ENCODE results near the gene CMIP. TPM values are rescaled to one million over a fixed set of nuclear protein-coding genes. Genes with fewer than 3 reads are reported as not detected.

CMIP gene
- total RNA-seq, 1 experiment from 2014 or later: 48.2 TPM

DNA sequence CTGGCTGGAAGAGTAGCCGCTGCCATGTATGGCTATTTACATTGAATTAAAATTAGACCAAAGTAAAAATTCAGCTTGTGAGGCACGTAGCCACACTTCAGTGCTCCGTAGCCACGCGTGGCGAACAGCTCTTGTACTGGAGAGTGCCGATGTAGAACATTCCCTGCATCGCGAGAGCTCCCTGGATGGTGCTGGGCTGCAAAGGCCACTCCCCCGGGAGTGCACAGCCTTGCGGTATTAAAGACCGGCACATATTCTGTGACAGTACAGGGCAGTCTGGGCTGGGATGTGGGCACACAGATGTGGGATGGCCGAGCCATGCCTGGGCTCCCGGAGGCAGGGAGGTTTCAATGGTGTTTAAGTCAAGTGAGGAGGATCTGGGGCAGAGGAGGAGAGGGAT, 102.2 kb downstream of the CMIP start:
- no peak overlapping the region for H3K18ac ChIP-seq (ENCODE audit: insufficient read length, low read depth, low read length)
- H2AK5ac ChIP-seq (ENCODE audit: insufficient read length, low read length): no peak overlapping the region
- H3K4me2 ChIP-seq (ENCODE audit: insufficient read depth, insufficient read length, low read length): no peak overlapping the region
- no peak overlapping the region for H3K56ac ChIP-seq (ENCODE audit: insufficient read length, low read depth, low read length)
- no peak overlapping the region for H3T11ph ChIP-seq (ENCODE audit: low read length)
- H3K4ac ChIP-seq (ENCODE audit: low read depth, low read length): no peak overlapping the region
- Mint-ChIP-seq H3K27me3 (ENCODE audit: low read depth) (no peaks in the 10 kb centered on the region), H3K4me3 (no peak overlapping the region), H3K4me1 (peaks cover 40 to 43% of the 10 kb centered on the region in 2 experiments), H3K36me3 (ENCODE audit: insufficient read depth in 1 of 3, low read depth in 3 of 3) (no peaks in the 10 kb centered on the region; a peak in 1 of 7 replicates), H3K27ac (peak overlapping the region in 2 of 3 experiments; percentile 59 to 63; a peak in 1 of 7 replicates), H3K9me3 (no peaks in the 10 kb centered on the region)
- H3K79me2 ChIP-seq (ENCODE audit: insufficient read depth, low read length): peaks cover 9% of the 10 kb centered on the region; the same call in 1 of the 2 replicates
- H3K79me1 ChIP-seq (ENCODE audit: insufficient read depth, low read depth, low read length, poor library complexity, severe bottlenecking): peaks cover under 1% of the 10 kb centered on the region
- no peaks in the 10 kb centered on the region for H3K27me3 ChIP-seq (ENCODE audit: insufficient read depth, low read length)
- no peak overlapping the region for H4K5ac ChIP-seq (ENCODE audit: insufficient read length, low read depth, low read length)
- no peak overlapping the region for H4K8ac ChIP-seq (replicated peaks; ENCODE audit: insufficient read length, low read depth, low read length)
- no peak overlapping the region for H4K91ac ChIP-seq (ENCODE audit: insufficient read length, low read depth, low read length)
- H3K9me3 ChIP-seq (ENCODE audit: control insufficient read depth, low read depth, low read length): no peaks in the 10 kb centered on the region
- no peak overlapping the region for H2BK15ac ChIP-seq (ENCODE audit: low read depth, low read length)
- no peaks in the 10 kb centered on the region for H4K20me1 ChIP-seq (ENCODE audit: control insufficient read depth, insufficient read depth, insufficient read length)
- no peak overlapping the region for H2AFZ ChIP-seq (ENCODE audit: low read length)
- H2BK5ac ChIP-seq (ENCODE audit: insufficient read length, low read length): no peak overlapping the region
- no peak overlapping the region for H3K23ac ChIP-seq (ENCODE audit: insufficient read length, low read depth, low read length)
- no CpG with 5 or more reads among the region's 14 CpGs for WGBS (ENCODE audit: extremely low coverage, insufficient read length, low lambda C conversion rate)
- H3K9ac ChIP-seq (ENCODE audit: extremely low read depth, insufficient read length, low read length): no peak overlapping the region
- no peak overlapping the region for H2BK20ac ChIP-seq (ENCODE audit: low read depth, low read length, poor library complexity, severe bottlenecking)
- H3K23me2 ChIP-seq (ENCODE audit: insufficient read length, low read depth, low read length, poor library complexity, severe bottlenecking): no peaks in the 10 kb centered on the region
- no peaks in the 10 kb centered on the region; the same call in 1 of the 2 replicates for H3K4me1 ChIP-seq (ENCODE audit: insufficient read depth, low read length)
- H3K27ac ChIP-seq (ENCODE audit: insufficient read length, low read depth, low read length): no peak overlapping the region
- DNase-seq: no peak
- H2BK120ac ChIP-seq (ENCODE audit: low read depth, low read length, poor library complexity, severe bottlenecking): no peak overlapping the region
- no peak overlapping the region for H2BK12ac ChIP-seq (ENCODE audit: insufficient read length, low read depth, low read length)
- no peak overlapping the region; the same call in 1 of the 2 replicates for H3K14ac ChIP-seq (ENCODE audit: insufficient read depth, low read length)
- no peak for TF ChIP-seq CTCF (conservative IDR thresholded peaks at IDR 0.05)

Measured in H9 (cell line).